ENCODE data around the gene PPY. TPM values are rescaled to one million over a fixed set of nuclear protein-coding genes. Genes with fewer than 3 reads are reported as not detected.

Gene PPY
- total RNA-seq, 4 donors from 2014 or later = not detected

GRCh38 chr17:43979011-43979410 is 36.7 kb upstream of the PPY start:
- 52 to 81% methylated on average over 4 to 6 of the region's 7 CpGs for WGBS, 2 donors (ENCODE audit: low coverage in 1 of 2)
- Histone ChIP-seq H3K36me3 (no peaks in the 10 kb centered on the region), H3K4me1 (peaks cover 0 to 10% (median 7%) of the 10 kb centered on the region in 3 donors), H3K27ac (no peak overlapping the region), H3K9me3 (no peaks in the 10 kb centered on the region), H3K27me3 (peaks cover 59% of the 10 kb centered on the region), H3K4me3 (no peak overlapping the region)
- ATAC-seq = no peak
- TF ChIP-seq EP300 (IDR thresholded peaks at IDR 0.05) = no peak
- TF ChIP-seq CTCF (IDR thresholded peaks at IDR 0.05) = no peak
- no peak for TF ChIP-seq POLR2A (IDR thresholded peaks at IDR 0.05)
- no peak for TF ChIP-seq POLR2AphosphoS5 (IDR thresholded peaks at IDR 0.05)

- Histone ChIP-seq H3K36me3 (no peaks in the 10 kb centered on the region), H3K27me3 (peaks cover 59% of the 10 kb centered on the region), H3K4me1 (peaks cover 0 to under 1% (median 0%) of the 10 kb centered on the region in 3 donors), H3K4me3 (no peak overlapping the region), H3K9me3 (no peaks in the 10 kb centered on the region), H3K27ac (no peak overlapping the region)
- TF ChIP-seq CTCF (IDR thresholded peaks at IDR 0.05) (no peak), EP300 (IDR thresholded peaks at IDR 0.05) (no peak), POLR2A (IDR thresholded peaks at IDR 0.05) (no peak), POLR2AphosphoS5 (IDR thresholded peaks at IDR 0.05) (no peak)
- no peak for ATAC-seq
- WGBS, 2 donors (ENCODE audit: low coverage in 1 of 2) = 56 to 81% methylated on average over 2 of the region's 2 CpGs
Observed at GRCh38 chr17:43978078-43978477, 35.8 kb upstream of the PPY start.

- TF ChIP-seq CTCF (IDR thresholded peaks at IDR 0.05) = no peak
- TF ChIP-seq EP300 (IDR thresholded peaks at IDR 0.05) = no peak
- no peak for TF ChIP-seq POLR2AphosphoS5 (IDR thresholded peaks at IDR 0.05)
- no peak for TF ChIP-seq POLR2A (IDR thresholded peaks at IDR 0.05)
- no peak overlapping the region for H3K4me3 ChIP-seq
- H3K27me3 ChIP-seq = peaks cover 58% of the 10 kb centered on the region
Observed at GRCh38 chr17:43976963-43977837, 34.9 kb upstream of the PPY start.

DNA sequence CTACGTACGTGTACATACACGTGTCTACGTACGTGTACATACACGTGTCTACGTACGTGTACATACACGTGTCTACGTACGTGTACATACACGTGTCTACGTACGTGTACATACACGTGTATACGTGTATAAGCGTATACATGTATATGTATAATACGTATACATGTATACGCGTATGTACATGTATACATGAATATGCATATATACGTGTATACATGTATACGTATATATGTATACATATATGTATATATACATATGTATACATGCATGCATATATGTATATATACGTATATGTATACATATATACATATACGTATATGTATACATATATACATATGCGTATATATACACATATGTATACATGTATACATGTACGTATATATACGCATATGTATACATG is 33.6 kb upstream of the PPY start:
- no peaks in the 10 kb centered on the region for H3K36me3 ChIP-seq
- WGBS, 2 donors (ENCODE audit: low coverage in 1 of 2) = 58 to 82% methylated on average over 10 to 22 of the region's 27 CpGs
- H3K4me1 ChIP-seq = no peaks in the 10 kb centered on the region
- H3K9me3 ChIP-seq = no peaks in the 10 kb centered on the region
- H3K27me3 ChIP-seq = peaks cover 46% of the 10 kb centered on the region
- no peak overlapping the region for H3K4me3 ChIP-seq
- ATAC-seq = no peak
- no peak overlapping the region for H3K27ac ChIP-seq
- TF ChIP-seq EP300 (IDR thresholded peaks at IDR 0.05) (no peak), POLR2AphosphoS5 (IDR thresholded peaks at IDR 0.05) (no peak), CTCF (IDR thresholded peaks at IDR 0.05) (no peak), POLR2A (IDR thresholded peaks at IDR 0.05) (no peak)

More at GRCh38 chr17:43976963-43977837, 34.9 kb upstream of the PPY start:
- Histone ChIP-seq H3K4me1 (no peaks in the 10 kb centered on the region), H3K9me3 (no peaks in the 10 kb centered on the region), H3K27ac (no peak overlapping the region), H3K36me3 (no peaks in the 10 kb centered on the region)
- ATAC-seq = no peak
- 48 to 70% methylated on average over 3 of the region's 9 CpGs for WGBS, 2 donors (ENCODE audit: low coverage in 1 of 2)
